Neural cell (in vitro differentiated cells): ENCODE data around the gene BUD31. TPM values are rescaled to one million over a fixed set of nuclear protein-coding genes. Genes with fewer than 3 reads are reported as not detected.

ENCODE experiments used
- H2AFZ ChIP-seq: fragments of 200-600, 300-800 bp; sonication (generic), shearing (Covaris generic); 2 replicates; pipeline ENCODE4 v1.6.0; 2014; ENCODE audit warnings: low read depth, mild to moderate bottlenecking, antibody characterized with exemption, low read length, moderate library complexity
- H3F3A ChIP-seq: fragments of 200-600 bp; shearing (Covaris generic); 2 replicates; pipeline ENCODE4 v1.6.1; 2016; ENCODE audit warnings: mild to moderate bottlenecking, moderate library complexity, mixed read lengths, antibody characterized with exemption, low read length; ENCODE audit not compliant: insufficient read depth, poor library complexity, severe bottlenecking
- H3K27ac ChIP-seq: fragments of 200-600, 300-800 bp; sonication (generic), shearing (Covaris generic); 2 replicates; pipeline ENCODE4 v1.5.1; 2014; ENCODE audit warnings: mild to moderate bottlenecking, low read length, moderate library complexity
- H3K27me3 ChIP-seq: fragments of 300-800, 200-600 bp; sonication (generic), shearing (Covaris generic); 2 replicates; pipeline ENCODE4 v1.6.0; 2014; ENCODE audit warnings: mild to moderate bottlenecking, low read depth, low read length, moderate library complexity; ENCODE audit not compliant: insufficient read depth
- H3K36me3 ChIP-seq: fragments of 300-800, 200-600 bp; sonication (generic), shearing (Covaris generic); 2 replicates; pipeline ENCODE4 v1.5.1; 2014; ENCODE audit warnings: mild to moderate bottlenecking, antibody characterized with exemption, low read length, moderate library complexity; ENCODE audit not compliant: insufficient read depth
- H3K4me2 ChIP-seq: fragments of 300-800, 200-600 bp; sonication (generic), shearing (Covaris generic); 2 replicates; pipeline ENCODE4 v1.6.0; 2014; ENCODE audit warnings: mild to moderate bottlenecking, low read length
- H3K4me3 ChIP-seq: fragments of 300-800, 200-600 bp; sonication (generic), shearing (Covaris generic); 2 replicates; pipeline ENCODE4 v1.5.1; 2014; ENCODE audit warnings: mild to moderate bottlenecking, low read length, moderate library complexity
- H3K79me2 ChIP-seq: fragments of 200-600 bp; shearing (Covaris generic); replicated peaks from 2 replicates; pipeline ENCODE4 v1.6.0; 2014; ENCODE audit warnings: mild to moderate bottlenecking, low read length, moderate library complexity; ENCODE audit not compliant: insufficient read depth
- H3K9ac ChIP-seq: fragments of 300-800, 200-600 bp; sonication (generic), shearing (Covaris generic); 2 replicates; pipeline ENCODE4 v1.6.1; 2016; ENCODE audit warnings: mild to moderate bottlenecking, low read length, mixed read lengths
- H3K9me2 ChIP-seq: fragments of 200-600 bp; shearing (Covaris generic); 2 replicates; pipeline ENCODE4 v1.6.1; 2016; ENCODE audit warnings: mild to moderate bottlenecking, low read length, mixed read lengths; ENCODE audit not compliant: insufficient read depth
- H3K9me3 ChIP-seq: fragments of 200-600, 300-800 bp; sonication (generic), shearing (Covaris generic); 2 replicates; pipeline ENCODE4 v1.6.1; 2016; ENCODE audit warnings: mild to moderate bottlenecking, mixed run types, low read length, moderate library complexity, mixed read lengths
- H4K20me1 ChIP-seq: fragments of 200-600 bp; shearing (Covaris generic); 2 replicates; pipeline ENCODE4 v1.6.1; 2016; ENCODE audit warnings: mild to moderate bottlenecking, mixed run types; ENCODE audit not compliant: insufficient read depth
- EP300 ChIP-seq: fragments of 450-650 bp; conservative IDR thresholded peaks from 2 replicates; pipeline ENCODE4 v1.6.1; 2014; ENCODE audit warnings: antibody characterized with exemption, mild to moderate bottlenecking, moderate library complexity; ENCODE audit not compliant: poor library complexity, severe bottlenecking
- EZH2 ChIP-seq: fragments of 200-600, 300-800 bp; shearing (Covaris generic), sonication (generic); IDR thresholded peaks from 2 replicates; pipeline ENCODE4 v1.6.1; 2014; ENCODE audit warnings: antibody characterized with exemption, low read length, borderline replicate concordance, mild to moderate bottlenecking; ENCODE audit not compliant: insufficient read depth, poor library complexity, severe bottlenecking
- MXI1 ChIP-seq: fragments of 450-650 bp; conservative IDR thresholded peaks from 2 replicates; pipeline ENCODE4 v1.6.1; 2014; ENCODE audit warnings: antibody characterized with exemption, mild to moderate bottlenecking; ENCODE audit not compliant: poor library complexity, severe bottlenecking
- POLR2AphosphoS5 ChIP-seq: IDR thresholded peaks from 2 replicates; pipeline ENCODE4 v1.6.1; 2012
- RAD21 ChIP-seq: fragments of 450-650 bp; conservative IDR thresholded peaks from 2 replicates; pipeline ENCODE4 v1.6.1; 2014; ENCODE audit warnings: antibody characterized with exemption, mild to moderate bottlenecking, moderate library complexity
- SMC3 ChIP-seq: fragments of 450-650 bp; conservative IDR thresholded peaks from 2 replicates; pipeline ENCODE4 v1.6.1; 2014; ENCODE audit warnings: antibody characterized with exemption, mild to moderate bottlenecking, moderate library complexity; ENCODE audit not compliant: poor library complexity
- TAF1 ChIP-seq: IDR thresholded peaks from 2 replicates; pipeline ENCODE4 v1.6.1; 2012; ENCODE audit warnings: low read depth
- polyA plus RNA-seq: library from polyadenylated mRNA; depleted of rRNA; stranded (reverse); fragments of >200 nt; gene quantifications from 2 replicates; pipeline ENCODE4 v1.2.3, GENCODE V29; 2014
- TF ChIP-seq, protein P1 (sequence below): IDR thresholded peaks from 2 replicates; pipeline ENCODE4 v1.6.1; 2012; ENCODE audit warnings: borderline replicate concordance
- TF ChIP-seq, protein P2 (sequence below): fragments of 450-650 bp; IDR thresholded peaks from 2 replicates; pipeline ENCODE4 v1.5.1; 2014; ENCODE audit warnings: antibody characterized with exemption, mild to moderate bottlenecking, moderate library complexity; ENCODE audit not compliant: poor library complexity, severe bottlenecking

Gene BUD31
- polyA plus RNA-seq, 1 donor from 2014 or later = 251 TPM

DNA sequence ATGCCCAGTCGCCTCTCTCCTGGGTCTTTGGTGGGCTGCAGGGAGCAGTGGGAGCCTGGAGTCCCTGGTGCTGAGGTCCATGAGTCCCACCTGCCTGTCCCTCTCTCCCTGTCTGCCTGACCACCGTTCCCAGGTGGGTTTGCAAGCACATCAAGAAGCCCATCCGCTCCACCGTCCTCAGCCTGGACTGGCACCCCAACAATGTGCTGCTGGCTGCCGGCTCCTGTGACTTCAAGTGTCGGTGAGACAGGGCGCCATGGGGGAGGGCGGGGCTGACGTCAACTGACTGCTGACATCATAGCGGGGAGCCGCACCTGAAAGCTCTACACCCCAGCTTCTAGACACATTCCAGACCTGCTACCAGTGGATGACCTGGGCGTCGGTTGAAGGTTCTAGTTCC, 19.0 kb upstream of the BUD31 start:
- no peaks in the 10 kb centered on the region for H3F3A ChIP-seq
- no peaks in the 10 kb centered on the region for H4K20me1 ChIP-seq
- no peaks in the 10 kb centered on the region for H3K36me3 ChIP-seq
- H3K4me2 ChIP-seq = no peak overlapping the region
- no peak overlapping the region for H3K27ac ChIP-seq
- H3K9me3 ChIP-seq = no peaks in the 10 kb centered on the region
- no peak overlapping the region for H2AFZ ChIP-seq
- no peak overlapping the region for H3K9ac ChIP-seq
- H3K9me2 ChIP-seq = no peaks in the 10 kb centered on the region
- H3K4me3 ChIP-seq = no peak overlapping the region
- no peaks in the 10 kb centered on the region for H3K27me3 ChIP-seq
- no peaks in the 10 kb centered on the region for H3K79me2 ChIP-seq
- TF ChIP-seq, protein P1, sequence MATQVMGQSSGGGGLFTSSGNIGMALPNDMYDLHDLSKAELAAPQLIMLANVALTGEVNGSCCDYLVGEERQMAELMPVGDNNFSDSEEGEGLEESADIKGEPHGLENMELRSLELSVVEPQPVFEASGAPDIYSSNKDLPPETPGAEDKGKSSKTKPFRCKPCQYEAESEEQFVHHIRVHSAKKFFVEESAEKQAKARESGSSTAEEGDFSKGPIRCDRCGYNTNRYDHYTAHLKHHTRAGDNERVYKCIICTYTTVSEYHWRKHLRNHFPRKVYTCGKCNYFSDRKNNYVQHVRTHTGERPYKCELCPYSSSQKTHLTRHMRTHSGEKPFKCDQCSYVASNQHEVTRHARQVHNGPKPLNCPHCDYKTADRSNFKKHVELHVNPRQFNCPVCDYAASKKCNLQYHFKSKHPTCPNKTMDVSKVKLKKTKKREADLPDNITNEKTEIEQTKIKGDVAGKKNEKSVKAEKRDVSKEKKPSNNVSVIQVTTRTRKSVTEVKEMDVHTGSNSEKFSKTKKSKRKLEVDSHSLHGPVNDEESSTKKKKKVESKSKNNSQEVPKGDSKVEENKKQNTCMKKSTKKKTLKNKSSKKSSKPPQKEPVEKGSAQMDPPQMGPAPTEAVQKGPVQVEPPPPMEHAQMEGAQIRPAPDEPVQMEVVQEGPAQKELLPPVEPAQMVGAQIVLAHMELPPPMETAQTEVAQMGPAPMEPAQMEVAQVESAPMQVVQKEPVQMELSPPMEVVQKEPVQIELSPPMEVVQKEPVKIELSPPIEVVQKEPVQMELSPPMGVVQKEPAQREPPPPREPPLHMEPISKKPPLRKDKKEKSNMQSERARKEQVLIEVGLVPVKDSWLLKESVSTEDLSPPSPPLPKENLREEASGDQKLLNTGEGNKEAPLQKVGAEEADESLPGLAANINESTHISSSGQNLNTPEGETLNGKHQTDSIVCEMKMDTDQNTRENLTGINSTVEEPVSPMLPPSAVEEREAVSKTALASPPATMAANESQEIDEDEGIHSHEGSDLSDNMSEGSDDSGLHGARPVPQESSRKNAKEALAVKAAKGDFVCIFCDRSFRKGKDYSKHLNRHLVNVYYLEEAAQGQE = no peak
- TF ChIP-seq EZH2 (no peak), MXI1 (no peak), TAF1 (no peak), POLR2AphosphoS5 (no peak), EP300 (no peak), SMC3 (no peak), RAD21 (no peak)
- TF ChIP-seq, protein P2, sequence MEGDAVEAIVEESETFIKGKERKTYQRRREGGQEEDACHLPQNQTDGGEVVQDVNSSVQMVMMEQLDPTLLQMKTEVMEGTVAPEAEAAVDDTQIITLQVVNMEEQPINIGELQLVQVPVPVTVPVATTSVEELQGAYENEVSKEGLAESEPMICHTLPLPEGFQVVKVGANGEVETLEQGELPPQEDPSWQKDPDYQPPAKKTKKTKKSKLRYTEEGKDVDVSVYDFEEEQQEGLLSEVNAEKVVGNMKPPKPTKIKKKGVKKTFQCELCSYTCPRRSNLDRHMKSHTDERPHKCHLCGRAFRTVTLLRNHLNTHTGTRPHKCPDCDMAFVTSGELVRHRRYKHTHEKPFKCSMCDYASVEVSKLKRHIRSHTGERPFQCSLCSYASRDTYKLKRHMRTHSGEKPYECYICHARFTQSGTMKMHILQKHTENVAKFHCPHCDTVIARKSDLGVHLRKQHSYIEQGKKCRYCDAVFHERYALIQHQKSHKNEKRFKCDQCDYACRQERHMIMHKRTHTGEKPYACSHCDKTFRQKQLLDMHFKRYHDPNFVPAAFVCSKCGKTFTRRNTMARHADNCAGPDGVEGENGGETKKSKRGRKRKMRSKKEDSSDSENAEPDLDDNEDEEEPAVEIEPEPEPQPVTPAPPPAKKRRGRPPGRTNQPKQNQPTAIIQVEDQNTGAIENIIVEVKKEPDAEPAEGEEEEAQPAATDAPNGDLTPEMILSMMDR = no peak

DNA sequence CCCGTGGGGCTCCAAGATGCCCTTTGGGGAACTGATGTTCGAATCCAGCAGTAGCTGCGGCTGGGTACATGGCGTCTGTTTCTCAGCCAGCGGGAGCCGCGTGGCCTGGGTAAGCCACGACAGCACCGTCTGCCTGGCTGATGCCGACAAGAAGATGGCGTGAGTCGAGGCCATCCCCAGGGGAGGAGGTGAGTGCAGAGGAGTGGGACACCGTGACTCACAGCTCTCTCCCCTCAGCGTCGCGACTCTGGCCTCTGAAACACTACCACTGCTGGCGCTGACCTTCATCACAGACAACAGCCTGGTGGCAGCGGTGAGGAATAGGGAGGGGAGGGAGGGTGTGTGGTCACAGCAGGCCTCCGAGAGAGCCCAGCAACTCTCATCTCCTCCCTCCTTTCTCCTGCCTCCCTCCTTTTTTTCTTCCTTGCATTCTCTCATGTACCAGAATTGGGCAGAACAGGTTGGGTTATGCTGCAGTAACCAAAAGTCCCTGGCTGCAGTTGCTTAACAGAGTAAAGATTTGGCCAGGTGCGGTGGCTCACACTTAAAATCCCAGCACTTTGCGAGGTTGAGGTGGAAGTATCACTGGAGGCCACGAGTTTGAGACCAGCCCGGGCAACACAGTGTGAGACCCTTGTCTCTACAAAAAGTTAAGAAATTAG, 17.7 kb upstream of the BUD31 start:
- Histone ChIP-seq H2AFZ (no peak overlapping the region), H3K36me3 (no peaks in the 10 kb centered on the region), H3K27me3 (no peaks in the 10 kb centered on the region), H3K9me2 (no peaks in the 10 kb centered on the region), H3K9ac (no peak overlapping the region), H3K9me3 (no peaks in the 10 kb centered on the region), H3K4me3 (no peak overlapping the region), H4K20me1 (no peaks in the 10 kb centered on the region), H3K27ac (no peak overlapping the region), H3F3A (no peaks in the 10 kb centered on the region), H3K79me2 (no peaks in the 10 kb centered on the region), H3K4me2 (no peak overlapping the region)
- TF ChIP-seq, protein P1 = no peak
- no peak for TF ChIP-seq POLR2AphosphoS5
- TF ChIP-seq SMC3 = no peak
- TF ChIP-seq, protein P2 = no peak
- no peak for TF ChIP-seq EP300
- no peak for TF ChIP-seq EZH2
- TF ChIP-seq MXI1 = no peak
